Activated CD8-positive, alpha-beta T cell treated with anti-CD3 and anti-CD28 coated beads, Interleukin-2, amount 10 ng/mL, durations not matched to agents 7 days and 5 days (primary cell): ENCODE data around the gene DNMT3A. TPM values are rescaled to one million over a fixed set of nuclear protein-coding genes. Genes with fewer than 3 reads are reported as not detected.

Experiments
- ATAC-seq: fragments of 150-1000 bp; cut with Tn5 transposase; one replicate; pipeline ENCODE4 v1.10.0; 2021; ENCODE audit warnings: moderate library complexity
- CTCF ChIA-PET: fragments of 350-600 bp; sonication (Branson Sonifier 250); formaldehyde crosslinking; loops from one replicate; lab custom pipeline; 2021; ENCODE audit warnings: antibody characterized with exemption; lab: Charles Lee
- POLR2A ChIA-PET: fragments of 350-600 bp; sonication (Branson Sonifier 250); formaldehyde crosslinking; loops from one replicate; lab custom pipeline; 2021; ENCODE audit warnings: antibody characterized with exemption; lab: Charles Lee
- DNase-seq: peaks from one replicate; pipeline ENCODE4 v3.0.0-alpha.2; 2020
- H3K27ac Mint-ChIP-seq: one replicate; pipeline ENCODE4 v1.8.0; 2021; ENCODE audit warnings: mild to moderate bottlenecking, mixed read lengths
- H3K27me3 Mint-ChIP-seq: one replicate; pipeline ENCODE4 v1.8.0; 2021; ENCODE audit warnings: low read depth, mixed read lengths
- H3K36me3 Mint-ChIP-seq: one replicate; pipeline ENCODE4 v1.8.0; 2021; ENCODE audit warnings: low read depth, mixed read lengths
- H3K4me1 Mint-ChIP-seq: one replicate; pipeline ENCODE4 v1.8.0; 2021; ENCODE audit warnings: low read depth, mixed read lengths
- H3K4me3 Mint-ChIP-seq: one replicate; pipeline ENCODE4 v1.8.0; 2021; ENCODE audit warnings: mild to moderate bottlenecking, mixed read lengths
- H3K9me3 Mint-ChIP-seq: one replicate; pipeline ENCODE4 v1.8.0; 2022; ENCODE audit warnings: mixed read lengths; ENCODE audit not compliant: insufficient read depth
- total RNA-seq, 2 experiments: library from RNA; stranded (reverse); gene quantifications; one replicate each; pipeline ENCODE4 v1.2.3, GENCODE V29; 2021

The DNMT3A gene
- total RNA-seq, 2 experiments from 2014 or later = 76.4 to 79.8 TPM

DNA sequence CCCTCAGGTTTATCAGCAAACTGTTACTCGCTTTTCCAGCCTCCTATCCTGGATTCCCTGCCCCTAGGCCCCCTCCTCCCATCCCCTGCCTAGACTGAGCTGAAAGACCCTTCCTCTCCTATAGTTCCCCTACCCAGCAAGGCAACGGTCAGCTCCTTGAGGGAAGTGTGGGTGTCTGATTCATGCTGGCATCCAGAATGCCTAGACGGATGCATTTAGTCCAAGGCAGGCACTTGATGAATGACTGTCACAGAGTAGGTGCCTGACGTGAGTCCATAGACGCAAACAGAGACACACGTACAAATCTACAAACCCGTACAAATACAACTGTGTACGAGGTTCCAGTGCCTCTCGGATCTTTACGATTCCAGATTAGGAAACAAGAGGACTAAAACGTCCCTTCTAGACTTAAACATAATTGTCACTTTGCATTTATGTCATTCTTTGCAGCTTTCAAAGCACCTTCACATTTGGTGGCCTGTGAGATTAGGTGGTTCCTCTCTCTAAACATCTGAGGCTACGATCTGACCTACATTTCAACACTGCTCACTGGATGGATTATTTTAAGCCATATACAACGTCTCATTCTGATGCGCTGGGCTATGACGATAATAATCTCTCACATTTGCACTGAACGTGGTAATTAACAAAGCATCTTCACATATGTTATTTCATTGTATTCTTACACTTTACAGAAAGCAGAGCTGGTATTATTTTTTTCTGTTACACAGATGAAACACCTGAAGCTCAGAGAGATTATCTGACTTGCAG, 36.7 kb downstream of the DNMT3A start:
- ChIA-PET POLR2A (interaction anchor here (0.8 to 2.8 kb wide), 5 partner anchors 9 to 58 kb away, joined by 3 to 11 read pairs (median 4); no protein-coding TSS in a partner anchor), CTCF (interaction anchor here (1.1 to 2.2 kb wide), 4 partner anchors 29 to 109 kb away, joined by 3 to 9 read pairs (median 6); no protein-coding TSS in a partner anchor)
- no peak for DNase-seq
- Mint-ChIP-seq H3K27me3 (no peaks in the 10 kb centered on the region), H3K36me3 (peaks cover 66% of the 10 kb centered on the region), H3K27ac (peak overlapping the region; percentile 47), H3K4me1 (peaks cover 88% of the 10 kb centered on the region), H3K4me3 (no peak overlapping the region), H3K9me3 (no peaks in the 10 kb centered on the region)
- no peak for ATAC-seq

DNA sequence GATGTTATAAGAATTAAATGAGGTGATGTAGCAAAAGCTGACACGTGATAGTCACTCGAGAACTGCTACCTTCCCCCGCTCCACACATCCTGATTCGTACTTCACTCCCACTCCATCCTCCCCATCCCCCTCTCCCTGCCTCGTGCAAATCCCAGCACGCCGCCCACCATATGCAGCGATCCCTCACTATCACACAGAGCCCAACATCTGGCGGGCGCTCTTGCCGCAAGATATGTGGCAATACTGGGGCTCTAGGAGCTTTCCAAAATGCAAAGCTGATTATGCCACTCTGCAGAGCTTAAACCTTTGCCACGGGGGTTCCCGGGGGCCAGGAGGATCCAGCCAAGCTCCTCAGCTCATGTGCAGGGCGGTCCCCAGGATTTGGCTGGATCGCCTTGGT, 37.4 kb downstream of the DNMT3A start:
- Mint-ChIP-seq H3K9me3 (no peaks in the 10 kb centered on the region), H3K4me1 (peaks cover 88% of the 10 kb centered on the region), H3K4me3 (no peak overlapping the region), H3K27me3 (no peaks in the 10 kb centered on the region), H3K36me3 (peaks cover 67% of the 10 kb centered on the region), H3K27ac (peak overlapping the region; percentile 46)
- POLR2A ChIA-PET = interaction anchor here (0.8 to 2.8 kb wide), 5 partner anchors 10 to 58 kb away, joined by 3 to 11 read pairs (median 4); no protein-coding TSS in a partner anchor
- CTCF ChIA-PET = interaction anchor here (1.1 to 2.2 kb wide), 5 partner anchors 10 to 108 kb away, joined by 3 to 9 read pairs (median 3); no protein-coding TSS in a partner anchor
- ATAC-seq = no peak
- no peak for DNase-seq

DNA sequence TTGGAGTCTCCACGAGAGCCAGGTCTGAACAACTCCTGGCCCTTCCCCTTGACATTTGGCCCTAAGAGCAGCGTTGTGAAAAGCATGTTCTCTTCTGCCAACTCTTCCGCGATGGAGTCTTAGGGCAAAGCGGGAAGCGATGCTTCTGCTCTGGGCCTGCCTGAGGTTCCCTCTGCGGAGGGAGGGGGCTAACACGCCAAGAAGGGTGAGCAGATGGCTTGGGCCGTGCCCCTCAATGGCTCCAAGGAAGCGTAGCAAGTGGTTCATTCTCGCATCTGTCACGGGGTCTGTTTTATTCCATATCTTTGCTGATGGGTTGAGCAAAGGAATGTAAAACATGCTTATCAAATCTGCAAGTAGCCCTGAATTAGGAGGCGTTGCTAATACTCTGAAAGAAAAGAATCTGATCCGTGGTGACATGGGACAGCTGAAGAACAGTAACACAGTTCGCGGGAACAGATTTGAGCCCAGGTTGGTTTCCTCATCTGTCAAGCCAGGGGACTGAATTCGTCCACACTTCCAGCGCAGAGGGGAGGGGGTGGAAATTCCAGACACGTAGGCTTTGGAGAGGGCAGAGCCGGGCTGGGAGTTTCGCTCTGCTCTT, 38.0 kb downstream of the DNMT3A start:
- no peak for DNase-seq
- Mint-ChIP-seq H3K9me3 (no peaks in the 10 kb centered on the region), H3K27me3 (no peaks in the 10 kb centered on the region), H3K27ac (no peak overlapping the region), H3K4me3 (no peak overlapping the region), H3K4me1 (peaks cover 87% of the 10 kb centered on the region), H3K36me3 (peaks cover 65% of the 10 kb centered on the region)
- ATAC-seq = no peak
- ChIA-PET POLR2A (interaction anchor here (0.8 to 2.8 kb wide), 4 partner anchors 9 to 28 kb away, joined by 3 to 11 read pairs (median 4); no protein-coding TSS in a partner anchor), CTCF (interaction anchor here (1.2 to 2.3 kb wide), 6 partner anchors 9 to 263 kb away, joined by 3 to 14 read pairs (median 8); no protein-coding TSS in a partner anchor)

DNA sequence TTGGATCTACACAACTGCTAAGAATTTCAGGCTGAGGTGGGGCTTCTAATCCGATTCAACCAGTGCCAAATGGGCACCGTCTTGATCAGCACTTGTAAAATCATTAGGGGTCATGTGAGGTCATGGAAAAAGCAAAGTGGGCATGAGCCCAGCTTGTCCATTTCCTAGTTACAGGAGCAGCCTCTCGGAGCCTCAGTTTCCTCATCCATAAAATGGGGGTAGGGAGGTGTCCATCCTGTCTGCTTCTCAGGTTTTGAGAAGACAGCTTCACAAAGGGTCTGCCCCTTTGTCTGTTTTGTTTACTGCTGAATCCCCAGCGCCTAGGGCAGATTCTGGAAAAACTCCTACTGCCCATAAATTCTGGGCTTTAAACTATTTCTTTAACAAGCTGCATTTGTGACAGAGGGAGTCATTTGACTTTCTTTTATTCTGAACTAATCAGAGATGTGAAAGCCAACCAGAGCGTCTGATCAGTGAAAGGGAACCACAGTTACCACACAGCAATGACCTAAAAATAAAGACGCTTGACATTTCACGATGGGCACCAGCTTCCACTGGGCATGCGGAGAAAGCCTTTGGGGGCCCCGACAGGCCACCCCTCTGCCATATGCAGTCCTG, 38.9 kb downstream of the DNMT3A start:
- Mint-ChIP-seq H3K36me3 (peaks cover 65% of the 10 kb centered on the region), H3K27ac (peak overlapping the region; percentile 34), H3K27me3 (no peaks in the 10 kb centered on the region), H3K9me3 (no peaks in the 10 kb centered on the region), H3K4me1 (peaks cover 89% of the 10 kb centered on the region), H3K4me3 (no peak overlapping the region)
- ChIA-PET POLR2A (interaction anchor here (0.9 to 1.9 kb wide), 4 partner anchors 10 to 51 kb away, joined by 3 to 5 read pairs (median 3); no protein-coding TSS in a partner anchor), CTCF (interaction anchor here (1.2 to 3.0 kb wide), 7 partner anchors 10 to 264 kb away, joined by 3 to 14 read pairs (median 4); partner anchors contain the start of gene DNMT3A)
- no peak for ATAC-seq
- no peak for DNase-seq

DNA sequence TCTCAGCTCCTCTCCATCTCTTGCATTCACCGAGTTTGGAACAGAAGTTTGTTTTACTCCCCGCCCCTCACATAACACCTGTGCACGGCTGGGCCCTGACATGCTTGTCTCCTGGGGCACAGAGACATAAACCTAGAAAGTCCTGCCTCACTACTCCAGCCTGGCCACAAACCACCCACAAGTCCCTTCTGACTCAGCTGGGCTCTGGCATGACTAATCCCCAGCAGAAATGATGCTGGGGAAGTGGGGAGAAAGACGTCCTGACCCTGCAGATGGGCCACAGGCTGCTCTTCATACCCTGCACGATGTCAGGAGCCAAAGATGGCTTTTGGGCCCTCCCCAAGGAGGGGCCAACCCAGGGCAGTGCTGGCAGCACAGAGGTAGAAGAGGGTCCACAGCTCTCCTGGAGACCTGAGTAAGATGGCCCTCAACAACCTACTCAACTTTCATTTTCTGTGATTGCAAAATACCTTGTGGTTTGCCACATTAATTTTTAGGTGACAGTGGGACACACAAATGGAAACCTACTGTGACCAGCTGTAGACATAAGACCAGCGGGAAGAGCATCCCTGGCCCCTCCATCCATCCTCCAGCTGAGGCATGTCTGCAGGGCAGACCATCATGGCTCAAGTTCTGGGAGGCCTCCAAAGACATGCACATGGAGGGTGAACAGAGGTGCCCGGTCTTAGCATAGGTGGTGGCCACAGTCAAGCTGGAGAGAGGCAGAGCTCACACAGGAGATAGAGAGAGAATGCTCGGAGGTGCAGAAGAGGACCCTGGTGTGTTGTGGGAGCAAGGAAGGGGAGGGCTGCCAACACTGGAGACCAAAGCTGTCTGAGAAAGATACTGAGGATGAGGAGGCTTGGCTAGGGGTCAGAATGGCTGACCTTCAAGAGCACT, 40.0 kb downstream of the DNMT3A start:
- H3K27me3 Mint-ChIP-seq = no peaks in the 10 kb centered on the region
- POLR2A ChIA-PET = interaction anchor here (0.6 to 1.9 kb wide), 9 partner anchors 11 to 285 kb away, joined by 3 to 7 read pairs (median 4); no protein-coding TSS in a partner anchor
- no peaks in the 10 kb centered on the region for H3K9me3 Mint-ChIP-seq
- DNase-seq (peak; percentile 86), ATAC-seq (peak; percentile 89)
- CTCF ChIA-PET = interaction anchor here (0.9 to 3.0 kb wide), 14 partner anchors 8 to 265 kb away, joined by 3 to 14 read pairs (median 4); partner anchors contain the start of gene DNMT3A
- H3K4me1 Mint-ChIP-seq = peaks cover 90% of the 10 kb centered on the region
- peak overlapping the region; percentile 88 for H3K27ac Mint-ChIP-seq
- H3K36me3 Mint-ChIP-seq = peaks cover 55% of the 10 kb centered on the region
- H3K4me3 Mint-ChIP-seq = peak overlapping the region; percentile 27

DNA sequence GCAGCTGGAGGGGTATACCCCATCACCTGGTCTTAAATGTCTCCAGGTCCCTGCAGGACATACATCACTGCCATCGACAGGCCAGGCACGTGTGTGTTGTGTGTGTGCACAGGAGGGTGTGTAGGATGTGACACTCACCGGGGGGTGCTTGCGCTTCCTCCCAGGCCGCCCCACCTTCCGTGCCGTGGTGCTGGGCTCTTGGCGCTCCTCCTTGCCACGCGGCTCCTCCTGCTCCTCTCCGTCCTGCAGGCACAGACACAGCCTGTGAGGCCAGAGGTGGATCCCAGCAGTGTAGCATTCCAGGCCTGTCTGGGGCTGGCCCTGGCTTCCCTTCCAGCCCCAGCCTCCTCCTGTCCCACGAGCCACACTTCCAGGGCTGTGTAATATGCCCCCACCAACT, 41.7 kb downstream of the DNMT3A start:
- DNase-seq (no peak), ATAC-seq (no peak)
- peaks cover 55% of the 10 kb centered on the region for H3K36me3 Mint-ChIP-seq
- POLR2A ChIA-PET = interaction anchor here (1.3 kb wide), 1 partner anchor 21 kb away, joined by 4 read pairs; no protein-coding TSS in a partner anchor
- H3K4me3 Mint-ChIP-seq = no peak overlapping the region
- CTCF ChIA-PET = interaction anchor here (1.2 to 3.0 kb wide), 3 partner anchors 9 to 76 kb away, joined by 3 to 14 read pairs (median 3); no protein-coding TSS in a partner anchor
- peaks cover 90% of the 10 kb centered on the region for H3K4me1 Mint-ChIP-seq
- no peaks in the 10 kb centered on the region for H3K9me3 Mint-ChIP-seq
- no peaks in the 10 kb centered on the region for H3K27me3 Mint-ChIP-seq
- no peak overlapping the region for H3K27ac Mint-ChIP-seq

DNA sequence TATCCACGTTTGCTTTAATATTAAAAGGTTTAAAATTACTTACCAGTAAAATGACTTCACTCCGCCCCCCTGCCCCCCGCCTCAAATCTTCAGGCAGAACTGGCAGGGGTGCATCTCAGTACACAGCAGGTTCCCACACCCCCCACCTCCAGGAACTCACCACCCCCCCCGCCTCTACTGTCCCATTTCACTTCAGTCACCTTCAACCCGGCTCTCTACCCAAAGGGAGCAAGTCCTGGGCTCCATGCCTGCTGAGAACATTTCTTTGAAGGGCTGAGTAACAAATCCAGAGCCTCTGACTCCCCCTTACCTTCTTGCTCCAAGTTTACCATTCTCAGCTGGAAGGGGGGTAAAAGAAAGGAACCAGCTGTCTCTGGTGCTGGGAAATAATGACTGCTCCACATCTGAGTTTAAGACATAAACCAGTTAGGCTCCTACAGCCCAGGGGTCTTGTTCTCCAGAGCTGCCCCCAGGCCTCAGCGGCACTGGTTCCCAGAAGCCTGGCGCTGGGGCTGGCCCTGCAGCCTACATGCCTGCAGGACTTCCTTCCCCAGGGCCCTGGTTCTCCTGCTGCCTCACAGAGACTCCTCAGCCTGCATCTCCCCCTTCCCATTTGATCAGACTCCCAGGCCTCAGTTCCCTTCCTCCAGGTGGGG, 42.8 kb downstream of the DNMT3A start:
- Mint-ChIP-seq H3K4me1 (peaks cover 90% of the 10 kb centered on the region), H3K4me3 (no peak overlapping the region), H3K36me3 (peaks cover 59% of the 10 kb centered on the region), H3K27ac (peak overlapping the region; percentile 49), H3K9me3 (no peaks in the 10 kb centered on the region), H3K27me3 (no peaks in the 10 kb centered on the region)
- ATAC-seq (no peak), DNase-seq (no peak)
- POLR2A ChIA-PET = no interaction called here
- CTCF ChIA-PET = interaction anchor here (1.2 to 1.3 kb wide), 2 partner anchors 22 to 77 kb away, joined by 3 read pairs; no protein-coding TSS in a partner anchor

DNA sequence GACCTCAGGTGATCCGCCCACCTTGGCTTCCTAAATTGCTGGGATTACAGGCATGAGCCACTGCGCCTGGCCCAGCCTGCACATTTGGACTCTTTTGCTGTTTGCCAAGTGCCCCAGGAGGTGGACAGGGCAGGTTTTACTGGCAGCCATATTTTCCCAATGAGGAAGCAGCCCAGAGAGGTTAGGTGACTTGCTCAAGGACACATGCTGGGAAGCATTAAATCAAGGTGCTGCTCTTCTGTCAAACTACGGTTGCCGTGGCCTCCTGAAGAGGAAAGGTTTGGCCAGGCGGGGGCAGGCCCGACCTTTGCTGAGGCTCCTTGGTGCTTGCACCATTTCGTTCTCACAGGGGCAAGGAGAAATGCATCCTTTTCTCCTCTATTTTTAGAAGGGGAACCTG, 44.0 kb downstream of the DNMT3A start:
- Mint-ChIP-seq H3K27ac (peak overlapping the region; percentile 78), H3K4me3 (no peak overlapping the region), H3K4me1 (peaks cover 88% of the 10 kb centered on the region), H3K27me3 (no peaks in the 10 kb centered on the region), H3K9me3 (no peaks in the 10 kb centered on the region), H3K36me3 (peaks cover 52% of the 10 kb centered on the region)
- ChIA-PET CTCF (interaction anchor here (4.7 kb wide), 1 partner anchor 20 kb away, joined by 62 read pairs; no protein-coding TSS in a partner anchor), POLR2A (interaction anchor here (0.6 kb wide), 1 partner anchor 15 kb away, joined by 4 read pairs; no protein-coding TSS in a partner anchor)
- ATAC-seq (no peak), DNase-seq (no peak)

DNA sequence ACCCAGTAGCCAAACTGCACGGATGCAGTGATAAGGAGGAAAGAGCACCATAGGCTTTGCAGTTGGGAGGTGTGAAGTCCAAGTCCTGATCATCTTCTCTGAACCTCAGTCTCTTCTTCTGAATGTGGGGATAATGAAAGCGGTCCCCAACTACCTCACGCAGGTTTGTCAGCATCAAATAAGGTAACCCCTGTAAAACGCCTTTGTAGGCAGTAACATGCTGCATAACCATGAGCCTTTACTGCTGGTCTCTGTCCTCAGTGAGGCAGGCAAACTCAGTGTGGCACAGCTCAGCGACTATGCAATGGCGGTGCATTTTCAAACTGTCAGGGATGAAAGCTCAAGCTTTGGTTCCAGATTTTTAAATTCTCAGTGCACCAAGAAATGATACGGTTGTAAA, 46.1 kb downstream of the DNMT3A start:
- H3K27ac Mint-ChIP-seq = peak overlapping the region; percentile 93
- ChIA-PET POLR2A (interaction anchor here (0.7 to 4.0 kb wide), 16 partner anchors 10 to 583 kb away, joined by 3 to 58 read pairs (median 4); partner anchors contain the start of gene ASXL2), CTCF (interaction anchor here (0.6 to 4.7 kb wide), 8 partner anchors 9 to 311 kb away, joined by 3 to 62 read pairs (median 4); no protein-coding TSS in a partner anchor)
- H3K9me3 Mint-ChIP-seq = no peaks in the 10 kb centered on the region
- H3K4me1 Mint-ChIP-seq = peaks cover 78% of the 10 kb centered on the region
- peak; percentile 9 for ATAC-seq
- no peaks in the 10 kb centered on the region for H3K27me3 Mint-ChIP-seq
- H3K4me3 Mint-ChIP-seq = peak overlapping the region; percentile 70
- H3K36me3 Mint-ChIP-seq = peaks cover 48% of the 10 kb centered on the region
- DNase-seq = no peak
